ENCODE data around the gene A1CF. TPM values are rescaled to one million over a fixed set of nuclear protein-coding genes. Genes with fewer than 3 reads are reported as not detected.

A1CF gene
- total and polyA plus RNA-seq, 2 of the 8 experiments (the other 6 are each of a cell fraction or from before 2014, with no cell fraction given) = not detected

- Histone ChIP-seq H3K4me3 (ENCODE audit: extremely low read depth in 1 of 4, insufficient read depth in 2 of 4, low read depth in 3 of 4, low read length in 4 of 4) (no peak overlapping the region), H3K79me1 (ENCODE audit: low read depth, low read length) (no peaks in the 10 kb centered on the region), H3K36me3 (ENCODE audit: control insufficient read depth in 2 of 4, insufficient read depth in 4 of 4, low read length in 3 of 4) (no peaks in the 10 kb centered on the region), H3K27me3 (replicated peaks in 1 of 4; ENCODE audit: control insufficient read depth in 3 of 4, extremely low read depth in 1 of 4, insufficient read depth in 3 of 4, low read length in 3 of 4) (no peaks in the 10 kb centered on the region), H2BK120ac (replicated peaks; ENCODE audit: low read depth, low read length) (no peak overlapping the region), H2BK5ac (ENCODE audit: low read depth, low read length) (no peak overlapping the region), H4K20me1 (replicated peaks in 1 of 2; ENCODE audit: control insufficient read depth in 1 of 2, insufficient read depth in 2 of 2, low read length in 2 of 2) (no peaks in the 10 kb centered on the region), H3K23me2 (ENCODE audit: low read depth, low read length) (no peaks in the 10 kb centered on the region), H2AK5ac (ENCODE audit: low read depth, low read length) (no peak overlapping the region), H2BK15ac (ENCODE audit: low read length) (no peak overlapping the region), H3K4me2 (ENCODE audit: insufficient read depth in 1 of 2, low read depth in 2 of 2, low read length in 2 of 2) (no peak overlapping the region), H3K14ac (ENCODE audit: insufficient read length) (no peak overlapping the region), H2BK20ac (ENCODE audit: low read length) (no peak overlapping the region), H3K79me2 (ENCODE audit: control insufficient read depth in 1 of 2, insufficient read depth in 2 of 2, low read length in 2 of 2) (no peaks in the 10 kb centered on the region), H4K8ac (ENCODE audit: extremely low read depth, insufficient read depth, low read length) (no peak overlapping the region), H2BK12ac (ENCODE audit: low read depth, low read length) (no peak overlapping the region), H3K56ac (replicated peaks; ENCODE audit: insufficient read length, low read depth, low read length) (no peak overlapping the region), H3K23ac (ENCODE audit: insufficient read length) (no peak overlapping the region), H4K91ac (replicated peaks; ENCODE audit: insufficient read length, low read length) (no peak overlapping the region), H2AFZ (ENCODE audit: low read length) (no peak overlapping the region), H3K4ac (replicated peaks; ENCODE audit: insufficient read length, low read depth, low read length) (no peak overlapping the region), H3K18ac (ENCODE audit: extremely low read depth, low read length) (no peak overlapping the region), H3K9ac (replicated peaks in 1 of 4; ENCODE audit: extremely low read depth in 1 of 4, low read depth in 3 of 4, low read length in 3 of 4) (no peak overlapping the region), H3K9me3 (ENCODE audit: insufficient read depth in 2 of 2, low read depth in 1 of 2, low read length in 1 of 2) (no peaks in the 10 kb centered on the region), H3K27ac (ENCODE audit: low read depth, low read length) (no peak overlapping the region), H3K4me1 (replicated peaks in 1 of 4; ENCODE audit: control insufficient read depth in 3 of 4, insufficient read depth in 4 of 4, low read length in 3 of 4) (no peaks in the 10 kb centered on the region), H4K5ac (ENCODE audit: insufficient read length, low read depth, low read length) (no peak overlapping the region)
- DNase-seq (ENCODE audit: low read depth in 1 of 2, low spot score in 2 of 2) (no peak), FAIRE-seq (no peak)
- ChIA-PET POLR2A (ENCODE audit: partially characterized antibody) (interaction anchor here (1.3 kb wide), 1 partner anchor 16 kb away, joined by 3 read pairs; no protein-coding TSS in a partner anchor), CTCF (ENCODE audit: partially characterized antibody) (interaction anchor here (0.8 to 1.3 kb wide), 2 partner anchors 19 to 37 kb away, joined by 3 to 5 read pairs; no protein-coding TSS in a partner anchor)
- WGBS, 2 experiments (ENCODE audit: extremely low coverage in 1 of 2, insufficient coverage in 1 of 2, insufficient read length in 1 of 2, insufficient replicate concordance in 2 of 2, low coverage in 1 of 2, low lambda C conversion rate in 2 of 2, missing lambda C conversion rate in 1 of 2) = 86% methylated on average over 1 of the region's 1 CpG; no CpG with 5 or more reads in 1 of the 2 experiments
- TF ChIP-seq KDM4A (IDR thresholded peaks at IDR 0.05; ENCODE audit: low read depth, low read length, severe bottlenecking) = no peak
- no peak for TF ChIP-seq JUND (IDR thresholded peaks at IDR 0.05; ENCODE audit: low read length)
- TF ChIP-seq SIN3A (conservative IDR thresholded peaks at IDR 0.05 in 1 of 2, IDR thresholded peaks at IDR 0.05 in 1 of 2; ENCODE audit: low read depth in 1 of 2, low read length in 2 of 2) = no peak
- no peak for TF ChIP-seq SAP30 (IDR thresholded peaks at IDR 0.05; ENCODE audit: insufficient read depth, insufficient replicate concordance, low read length)
- TF ChIP-seq CBX5 (IDR thresholded peaks at IDR 0.05; ENCODE audit: low read depth, low read length) = no peak
- no peak for TF ChIP-seq HDAC2 (IDR thresholded peaks at IDR 0.05; ENCODE audit: borderline replicate concordance in 1 of 2, low read depth in 2 of 2, low read length in 2 of 2)
- TF ChIP-seq GTF2F1 (IDR thresholded peaks at IDR 0.05; ENCODE audit: borderline replicate concordance, low read depth, low read length) = no peak
- no peak for TF ChIP-seq RXRA (IDR thresholded peaks at IDR 0.05; ENCODE audit: insufficient read depth, low read depth, low read length)
- no peak for TF ChIP-seq SP2 (IDR thresholded peaks at IDR 0.05; ENCODE audit: low read length)
- TF ChIP-seq NANOG (IDR thresholded peaks at IDR 0.05; ENCODE audit: insufficient read depth, low read depth, low read length, poor library complexity, severe bottlenecking) = no peak
- TF ChIP-seq TAF7 (optimal IDR thresholded peaks at IDR 0.05; ENCODE audit: borderline replicate concordance, low read depth, low read length) = no peak
- TF ChIP-seq TEAD4 (IDR thresholded peaks at IDR 0.05; ENCODE audit: low read depth, low read length) = no peak
- no peak for TF ChIP-seq RAD21 (IDR thresholded peaks at IDR 0.05 in 1 of 2, conservative IDR thresholded peaks at IDR 0.05 in 1 of 2; ENCODE audit: low read depth in 2 of 2, low read length in 2 of 2)
These were observed 60.6 kb downstream of the A1CF start for GRCh38 chr10:50824782-50825181.
